Liver (tissue), 9 donors: ENCODE data around the gene ZCCHC9. TPM values are rescaled to one million over a fixed set of nuclear protein-coding genes. Genes with fewer than 3 reads are reported as not detected.
"Not testable (repeated sequence)": the region's sequence is repeated elsewhere in the genome, so short reads cannot be mapped to it uniquely, and the experiment has no call there.

Experiments used
- DNase-seq: peaks from one replicate; pipeline ENCODE4 v3.0.0-alpha.2; 2017; ENCODE audit warnings: low spot score
- H3K27ac ChIP-seq, 2 donors: one replicate each; pipeline ENCODE4 v1.7.0; 2013; ENCODE audit warnings: inconsistent platforms in 2 of 2, low read length in 2 of 2, control low read depth in 1 of 2, low read depth in 1 of 2, mild to moderate bottlenecking in 1 of 2
- H3K27me3 ChIP-seq, 4 donors: one replicate each; pipeline versions ENCODE4 v1.6.1 to v1.7.0; 2013; ENCODE audit warnings: low read length in 3 of 4, inconsistent platforms in 1 of 4, mild to moderate bottlenecking in 1 of 4, moderate library complexity in 1 of 4; ENCODE audit not compliant: control insufficient read depth in 4 of 4, insufficient read depth in 4 of 4
- H3K36me3 ChIP-seq, 4 donors: one replicate each; pipeline versions ENCODE4 v1.6.1 to v1.7.0; 2013; ENCODE audit warnings: low read length in 3 of 4, mild to moderate bottlenecking in 3 of 4, low read depth in 1 of 4, moderate library complexity in 1 of 4; ENCODE audit not compliant: control insufficient read depth in 4 of 4, insufficient read depth in 3 of 4
- H3K4me1 ChIP-seq, 4 donors: one replicate each; pipeline versions ENCODE4 v1.6.1 to v1.7.0; 2013; ENCODE audit warnings: low read length in 3 of 4, mild to moderate bottlenecking in 3 of 4, moderate library complexity in 1 of 4; ENCODE audit not compliant: control insufficient read depth in 4 of 4, insufficient read depth in 4 of 4
- H3K4me3 ChIP-seq, 3 donors: one replicate each; pipeline versions ENCODE4 v1.6.1 to v1.7.0; 2013; ENCODE audit warnings: low read length in 3 of 3, control low read depth in 1 of 3, low read depth in 1 of 3, mild to moderate bottlenecking in 1 of 3
- H3K9ac ChIP-seq, 2 donors: one replicate each; pipeline ENCODE4 v1.7.0; 2013; ENCODE audit warnings: low read length in 2 of 2, mild to moderate bottlenecking in 2 of 2, moderate library complexity in 2 of 2, control low read depth in 1 of 2, low read depth in 1 of 2
- H3K9me3 ChIP-seq, 4 donors: one replicate each; pipeline versions ENCODE4 v1.6.1 to v1.7.0; 2013; ENCODE audit warnings: low read length in 3 of 4; ENCODE audit not compliant: control insufficient read depth in 4 of 4
- ATF3 ChIP-seq: IDR thresholded peaks from 2 replicates; pipeline ENCODE4 v1.6.1; 2016; ENCODE audit warnings: antibody characterized with exemption
- CTCF ChIP-seq: fragments of 150-350 bp; IDR thresholded peaks from 2 replicates; pipeline ENCODE4 v1.5.1; 2017; ENCODE audit warnings: improper control_type of control experiment, low read depth, low read length; ENCODE audit not compliant: missing input control
- EGR1 ChIP-seq, 2 donors: IDR thresholded peaks; 2 replicates each; pipeline ENCODE4 v1.6.1; 2016 to 2018; ENCODE audit warnings: antibody characterized with exemption in 2 of 2, low read depth in 2 of 2
- FOXA1 ChIP-seq: IDR thresholded peaks from 2 replicates; pipeline ENCODE4 v1.6.1; 2016; ENCODE audit warnings: antibody characterized with exemption
- FOXA2 ChIP-seq: IDR thresholded peaks from 2 replicates; pipeline ENCODE4 v1.6.1; 2016; ENCODE audit warnings: antibody characterized with exemption
- GABPA ChIP-seq, 2 donors: IDR thresholded peaks in 1 of 2; conservative IDR thresholded peaks in 1 of 2; 2 replicates each; pipeline ENCODE4 v1.6.1; 2016; ENCODE audit warnings: antibody characterized with exemption in 2 of 2, mild to moderate bottlenecking in 1 of 2, moderate library complexity in 1 of 2
- HNF4A ChIP-seq, 2 donors: conservative IDR thresholded peaks; 2 replicates each; pipeline ENCODE4 v1.6.1; 2016; ENCODE audit warnings: antibody characterized with exemption in 2 of 2, mild to moderate bottlenecking in 2 of 2
- HNF4G ChIP-seq: IDR thresholded peaks from 2 replicates; pipeline ENCODE4 v1.6.1; 2016; ENCODE audit warnings: antibody characterized with exemption
- JUND ChIP-seq, 2 donors: IDR thresholded peaks; 2 replicates each; pipeline ENCODE4 v1.6.1; 2016; ENCODE audit warnings: antibody characterized with exemption in 2 of 2
- NR2F2 ChIP-seq: IDR thresholded peaks from 2 replicates; pipeline ENCODE4 v1.6.1; 2016; ENCODE audit warnings: antibody characterized with exemption
- RXRA ChIP-seq, 2 donors: IDR thresholded peaks; 2 replicates each; pipeline ENCODE4 v1.6.1; 2017 to 2018; ENCODE audit warnings: antibody characterized with exemption in 2 of 2, mild to moderate bottlenecking in 1 of 2
- TAF1 ChIP-seq: conservative IDR thresholded peaks from 2 replicates; pipeline ENCODE4 v1.6.1; 2016; ENCODE audit warnings: antibody characterized with exemption, mild to moderate bottlenecking
- YY1 ChIP-seq: IDR thresholded peaks from 2 replicates; pipeline ENCODE4 v1.6.1; 2016; ENCODE audit warnings: antibody characterized with exemption, mild to moderate bottlenecking
- WGBS: extraction: QIAGEN DNeasy Blood & Tissue Kit; methylation state at CpG from one replicate; pipeline ENCODE4 v1.1.7; 2013; 5-methylcytosine and 5-hydroxymethylcytosine counted together
- polyA plus RNA-seq, 2 donors: library from polyadenylated mRNA; stranded (reverse) in 1 of 2; unstranded in 1 of 2; fragments of 200-250 nt in 1 of 2; fragments of >200 nt in 1 of 2; fragmentation: Nextera tagmentation in 1 of 2; extraction: Ambion mirVana in 1 of 2; gene quantifications; one replicate each; pipeline versions ENCODE4 v1.2.1 to v1.2.3, GENCODE V29; 2013 to 2015
- total RNA-seq, 2 donors: library from RNA; depleted of rRNA; stranded (reverse); fragments of >200 nt; gene quantifications; one replicate each; pipeline ENCODE4 v1.2.3, GENCODE V29; 2014
- TF ChIP-seq, protein P1 (sequence below): IDR thresholded peaks from 2 replicates; pipeline ENCODE4 v1.6.1; 2016; ENCODE audit warnings: antibody characterized with exemption
- TF ChIP-seq, protein P2 (sequence below): IDR thresholded peaks from 2 replicates; pipeline ENCODE4 v1.6.1; 2016; ENCODE audit warnings: antibody characterized with exemption
- TF ChIP-seq, protein P3 (sequence below): IDR thresholded peaks from 2 replicates; pipeline ENCODE4 v1.6.1; 2016; ENCODE audit warnings: antibody characterized with exemption, mild to moderate bottlenecking
- donor health status: healthy.
- donor health status: healthy.
- donor health status: healthy.
- donor health status: healthy.
- donor health status: healthy.

ZCCHC9 gene
- total and polyA plus RNA-seq, 4 donors = 13.5 to 19.9 (median 19.0) TPM

DNA sequence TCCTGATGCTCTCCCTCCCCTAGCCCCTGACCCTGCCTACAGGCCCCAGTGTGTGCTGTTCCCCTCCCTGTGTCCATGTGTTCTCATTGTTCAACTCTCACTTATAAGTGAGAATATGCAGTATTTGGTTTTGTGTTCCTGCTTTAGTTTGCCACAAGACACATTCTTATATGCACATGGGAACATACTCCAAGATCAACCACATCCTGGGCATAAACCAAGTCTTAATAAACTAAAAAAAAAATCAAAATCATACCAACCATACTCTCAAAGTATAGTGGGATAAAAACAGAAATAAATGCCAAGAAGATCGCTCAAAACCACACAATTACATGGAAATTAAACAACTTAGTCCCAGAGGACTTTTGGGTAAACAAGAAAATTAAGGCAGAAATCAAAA, 11.2 kb upstream of the ZCCHC9 start:
- no peak overlapping the region for H3K4me3 ChIP-seq
- H3K36me3 ChIP-seq = peaks cover 0 to 11% (median under 1%) of the 10 kb centered on the region in 4 donors
- peaks cover 0 to 2% (median 0%) of the 10 kb centered on the region in 4 donors for H3K4me1 ChIP-seq
- H3K27me3 ChIP-seq = no peaks in the 10 kb centered on the region
- TF ChIP-seq, protein P1, sequence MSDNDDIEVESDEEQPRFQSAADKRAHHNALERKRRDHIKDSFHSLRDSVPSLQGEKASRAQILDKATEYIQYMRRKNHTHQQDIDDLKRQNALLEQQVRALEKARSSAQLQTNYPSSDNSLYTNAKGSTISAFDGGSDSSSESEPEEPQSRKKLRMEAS = no peak
- no peak for TF ChIP-seq GABPA (IDR thresholded peaks at IDR 0.05 in 1 of 2, conservative IDR thresholded peaks at IDR 0.05 in 1 of 2)
- TF ChIP-seq EGR1 (IDR thresholded peaks at IDR 0.05; ENCODE audit: low read depth in 2 of 2) = no peak
- TF ChIP-seq FOXA1 = no peak
- no peak for TF ChIP-seq JUND (IDR thresholded peaks at IDR 0.05)
- TF ChIP-seq YY1 = no peak
- no peak for TF ChIP-seq CTCF
- TF ChIP-seq, protein P2, sequence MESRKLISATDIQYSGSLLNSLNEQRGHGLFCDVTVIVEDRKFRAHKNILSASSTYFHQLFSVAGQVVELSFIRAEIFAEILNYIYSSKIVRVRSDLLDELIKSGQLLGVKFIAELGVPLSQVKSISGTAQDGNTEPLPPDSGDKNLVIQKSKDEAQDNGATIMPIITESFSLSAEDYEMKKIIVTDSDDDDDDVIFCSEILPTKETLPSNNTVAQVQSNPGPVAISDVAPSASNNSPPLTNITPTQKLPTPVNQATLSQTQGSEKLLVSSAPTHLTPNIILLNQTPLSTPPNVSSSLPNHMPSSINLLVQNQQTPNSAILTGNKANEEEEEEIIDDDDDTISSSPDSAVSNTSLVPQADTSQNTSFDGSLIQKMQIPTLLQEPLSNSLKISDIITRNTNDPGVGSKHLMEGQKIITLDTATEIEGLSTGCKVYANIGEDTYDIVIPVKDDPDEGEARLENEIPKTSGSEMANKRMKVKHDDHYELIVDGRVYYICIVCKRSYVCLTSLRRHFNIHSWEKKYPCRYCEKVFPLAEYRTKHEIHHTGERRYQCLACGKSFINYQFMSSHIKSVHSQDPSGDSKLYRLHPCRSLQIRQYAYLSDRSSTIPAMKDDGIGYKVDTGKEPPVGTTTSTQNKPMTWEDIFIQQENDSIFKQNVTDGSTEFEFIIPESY = no peak
- no peak for TF ChIP-seq FOXA2
- no peak for TF ChIP-seq NR2F2
- no peak for TF ChIP-seq TAF1
- TF ChIP-seq ATF3 = no peak
- no peak for TF ChIP-seq HNF4G
- H3K27ac ChIP-seq = no peak overlapping the region
- 94% methylated on average over 1 of the region's 1 CpG for WGBS
- no peak for DNase-seq
- peaks cover 0 to 12% (median 5%) of the 10 kb centered on the region in 4 donors for H3K9me3 ChIP-seq
- H3K9ac ChIP-seq = no peak overlapping the region

DNA sequence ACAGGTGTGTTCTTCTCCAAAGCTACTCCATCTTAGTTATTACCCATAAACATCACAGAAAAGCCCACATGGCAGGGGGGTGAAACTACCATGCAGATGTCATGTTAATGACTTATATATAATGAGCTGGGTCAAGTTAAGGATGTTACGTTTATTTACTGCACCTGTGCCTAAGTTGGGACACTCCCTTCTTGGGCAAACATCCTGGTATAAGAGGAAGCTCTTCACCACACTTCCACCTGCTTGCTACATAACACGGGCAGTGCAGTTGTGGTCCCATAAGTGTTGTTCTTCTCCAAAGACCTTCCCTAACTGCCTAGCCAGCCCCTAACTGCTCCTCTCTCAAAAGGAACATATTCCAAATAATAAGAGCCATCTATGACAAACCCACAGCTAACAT, 9.3 kb upstream of the ZCCHC9 start:
- H3K27me3 ChIP-seq = no peaks in the 10 kb centered on the region
- 89% methylated on average over 2 of the region's 2 CpGs for WGBS
- H3K9ac ChIP-seq = no peak overlapping the region
- H3K36me3 ChIP-seq = peaks cover 0 to 5% (median under 1%) of the 10 kb centered on the region in 4 donors
- TF ChIP-seq NR2F2 (no peak), FOXA1 (no peak), HNF4G (no peak), RXRA (IDR thresholded peaks at IDR 0.05) (no peak), TAF1 (no peak), ATF3 (no peak), HNF4A (conservative IDR thresholded peaks at IDR 0.05) (no peak)
- TF ChIP-seq, protein P3, sequence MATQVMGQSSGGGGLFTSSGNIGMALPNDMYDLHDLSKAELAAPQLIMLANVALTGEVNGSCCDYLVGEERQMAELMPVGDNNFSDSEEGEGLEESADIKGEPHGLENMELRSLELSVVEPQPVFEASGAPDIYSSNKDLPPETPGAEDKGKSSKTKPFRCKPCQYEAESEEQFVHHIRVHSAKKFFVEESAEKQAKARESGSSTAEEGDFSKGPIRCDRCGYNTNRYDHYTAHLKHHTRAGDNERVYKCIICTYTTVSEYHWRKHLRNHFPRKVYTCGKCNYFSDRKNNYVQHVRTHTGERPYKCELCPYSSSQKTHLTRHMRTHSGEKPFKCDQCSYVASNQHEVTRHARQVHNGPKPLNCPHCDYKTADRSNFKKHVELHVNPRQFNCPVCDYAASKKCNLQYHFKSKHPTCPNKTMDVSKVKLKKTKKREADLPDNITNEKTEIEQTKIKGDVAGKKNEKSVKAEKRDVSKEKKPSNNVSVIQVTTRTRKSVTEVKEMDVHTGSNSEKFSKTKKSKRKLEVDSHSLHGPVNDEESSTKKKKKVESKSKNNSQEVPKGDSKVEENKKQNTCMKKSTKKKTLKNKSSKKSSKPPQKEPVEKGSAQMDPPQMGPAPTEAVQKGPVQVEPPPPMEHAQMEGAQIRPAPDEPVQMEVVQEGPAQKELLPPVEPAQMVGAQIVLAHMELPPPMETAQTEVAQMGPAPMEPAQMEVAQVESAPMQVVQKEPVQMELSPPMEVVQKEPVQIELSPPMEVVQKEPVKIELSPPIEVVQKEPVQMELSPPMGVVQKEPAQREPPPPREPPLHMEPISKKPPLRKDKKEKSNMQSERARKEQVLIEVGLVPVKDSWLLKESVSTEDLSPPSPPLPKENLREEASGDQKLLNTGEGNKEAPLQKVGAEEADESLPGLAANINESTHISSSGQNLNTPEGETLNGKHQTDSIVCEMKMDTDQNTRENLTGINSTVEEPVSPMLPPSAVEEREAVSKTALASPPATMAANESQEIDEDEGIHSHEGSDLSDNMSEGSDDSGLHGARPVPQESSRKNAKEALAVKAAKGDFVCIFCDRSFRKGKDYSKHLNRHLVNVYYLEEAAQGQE = no peak
- TF ChIP-seq, protein P1 = no peak
- peaks cover 0 to 12% (median 5%) of the 10 kb centered on the region in 4 donors for H3K9me3 ChIP-seq
- no peak overlapping the region for H3K4me3 ChIP-seq
- H3K4me1 ChIP-seq = no peaks in the 10 kb centered on the region
- no peak overlapping the region for H3K27ac ChIP-seq
- no peak for DNase-seq

DNA sequence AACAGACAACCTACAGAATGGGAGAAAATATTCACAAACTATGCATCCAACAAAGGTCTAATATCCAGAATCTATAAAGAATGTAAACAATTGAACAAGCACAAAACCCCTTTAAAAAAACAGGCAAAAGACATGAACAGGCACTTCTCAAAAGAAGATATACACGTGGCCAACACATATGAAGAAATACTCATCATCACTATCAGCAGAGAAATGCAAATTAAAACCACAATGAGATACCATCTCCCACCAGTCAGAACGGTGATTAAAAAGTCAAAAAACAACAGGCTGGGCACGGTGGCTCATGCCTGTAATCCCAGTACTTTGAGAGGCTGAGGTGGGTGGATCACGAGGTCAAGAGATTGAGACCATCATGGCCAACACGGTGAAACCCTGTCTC, 7.4 kb upstream of the ZCCHC9 start:
- not testable (repeated sequence) for H3K4me3 ChIP-seq, H3K27ac ChIP-seq, H3K36me3 ChIP-seq, H3K27me3 ChIP-seq, DNase-seq, H3K4me1 ChIP-seq, H3K9ac ChIP-seq
- peaks cover 0 to 12% (median 5%) of the 10 kb centered on the region in 4 donors for H3K9me3 ChIP-seq
- 95% methylated on average over 5 of the region's 5 CpGs for WGBS
